ENCODE data around the gene ANO4.

ANO4 gene

GRCh38 chr12:100955139-100955538 lies 160.6 kb downstream of the ANO4 start:
- ChIA-PET CTCF (interaction anchor here (0.7 to 1.1 kb wide), 4 partner anchors 9 to 385 kb away, joined by 3 read pairs; no protein-coding TSS in a partner anchor), POLR2A (no interaction called here)
- TF ChIP-seq FEZF1 (tag by site-specific recombination; IDR thresholded peaks at IDR 0.05) = 0 out of 2 replicates have a peak, but pooled peaks have one; percentile 10
- peak; percentile 37 for TF ChIP-seq ZNF335 (tag by site-specific recombination; conservative IDR thresholded peaks at IDR 0.05)
- no peak for TF ChIP-seq PRDM4 (tag by site-specific recombination; IDR thresholded peaks at IDR 0.05)
- H3K27ac ChIP-seq (ENCODE audit: extremely low read depth, low read depth, low read length) = no peak overlapping the region
- no peak overlapping the region for H3K4me3 ChIP-seq (ENCODE audit: low read depth, low read length)
- no peaks in the 10 kb centered on the region for H3K4me1 ChIP-seq (ENCODE audit: control insufficient read depth, insufficient read depth, low read length)
- no peaks in the 10 kb centered on the region for H3K9me3 ChIP-seq (ENCODE audit: control insufficient read depth, insufficient read depth, low read depth, low read length)
- no peaks in the 10 kb centered on the region for H3K36me3 ChIP-seq (ENCODE audit: control insufficient read depth in 2 of 2, insufficient read depth in 1 of 2, low read length in 2 of 2)

GRCh38 chr12:100956311-100956852 lies 161.8 kb downstream of the ANO4 start:
- no peaks in the 10 kb centered on the region for H3K4me1 ChIP-seq (ENCODE audit: control insufficient read depth, insufficient read depth, low read length)

GRCh38 chr12:100959481-100959880 lies 164.9 kb downstream of the ANO4 start:
- no peaks in the 10 kb centered on the region for H3K4me1 ChIP-seq (ENCODE audit: control insufficient read depth, insufficient read depth, low read length)
- H3K27ac ChIP-seq (ENCODE audit: extremely low read depth, low read depth, low read length) = no peak overlapping the region
- POLR2A ChIA-PET = no interaction called here
- TF ChIP-seq BCL11B (tag by site-specific recombination; IDR thresholded peaks at IDR 0.05; ENCODE audit: low read depth) = no peak
- TF ChIP-seq SP7 (tag by site-specific recombination; IDR thresholded peaks at IDR 0.05) = no peak
- no peak for TF ChIP-seq ZBTB44 (tag by site-specific recombination; IDR thresholded peaks at IDR 0.05)
- no peak for TF ChIP-seq KLF1 (tag by site-specific recombination; IDR thresholded peaks at IDR 0.05)
- TF ChIP-seq ZNF530 (tag by site-specific recombination; IDR thresholded peaks at IDR 0.05; ENCODE audit: low read depth) = no peak
- no peak for TF ChIP-seq PATZ1 (tag by site-specific recombination; IDR thresholded peaks at IDR 0.05)
- no peak for TF ChIP-seq ZSCAN30 (tag by site-specific recombination; IDR thresholded peaks at IDR 0.05)
- no peak for TF ChIP-seq ZNF19 (tag by site-specific recombination; IDR thresholded peaks at IDR 0.05; ENCODE audit: low read depth)
- CTCF ChIA-PET = interaction anchor here (0.5 to 0.7 kb wide), 2 partner anchors 29 to 360 kb away, joined by 3 read pairs; no protein-coding TSS in a partner anchor
- H3K36me3 ChIP-seq (ENCODE audit: control insufficient read depth in 2 of 2, insufficient read depth in 1 of 2, low read length in 2 of 2) = no peaks in the 10 kb centered on the region
- H3K4me3 ChIP-seq (ENCODE audit: low read depth, low read length) = no peak overlapping the region
- H3K9me3 ChIP-seq (ENCODE audit: control insufficient read depth, insufficient read depth, low read depth, low read length) = no peaks in the 10 kb centered on the region

More at GRCh38 chr12:100956311-100956852, 161.8 kb downstream of the ANO4 start:
- TF ChIP-seq KLF10 (tag by site-specific recombination; IDR thresholded peaks at IDR 0.05) = no peak
- TF ChIP-seq ZNF157 (tag by site-specific recombination; IDR thresholded peaks at IDR 0.05) = no peak
- no peak for TF ChIP-seq ZSCAN16 (tag by site-specific recombination; IDR thresholded peaks at IDR 0.05)
- H3K27ac ChIP-seq (ENCODE audit: extremely low read depth, low read depth, low read length) = no peak overlapping the region
- no peaks in the 10 kb centered on the region for H3K9me3 ChIP-seq (ENCODE audit: control insufficient read depth, insufficient read depth, low read depth, low read length)
- ChIA-PET CTCF (interaction anchor here (1.1 kb wide), 1 partner anchor 42 kb away, joined by 3 read pairs; no protein-coding TSS in a partner anchor), POLR2A (no interaction called here)
- H3K4me3 ChIP-seq (ENCODE audit: low read depth, low read length) = no peak overlapping the region
- no peaks in the 10 kb centered on the region for H3K36me3 ChIP-seq (ENCODE audit: control insufficient read depth in 2 of 2, insufficient read depth in 1 of 2, low read length in 2 of 2)

All from HEK293 (cell line).